Caki2 (cell line): ENCODE data around the gene U2SURP. TPM values are rescaled to one million over a fixed set of nuclear protein-coding genes. Genes with fewer than 3 reads are reported as not detected.
A peak's percentile ranks its signal among the peaks of the same experiment; 100 is the strongest.
"Not testable (repeated sequence)": the region's sequence is repeated elsewhere in the genome, so short reads cannot be mapped to it uniquely, and the experiment has no call there.

Source experiments
- DNase-seq: peaks from one replicate; pipeline ENCODE4 v3.0.0-alpha.2; 2015; ENCODE audit warnings: low read depth
- in situ Hi-C: cut with HindIII; loops from 2 replicates; pipeline ENCODE4 v1.10.0; 2016; ENCODE audit warnings: low sequenced_read_pairs, low pct_unique_long_range_greater_than_20kb, mixed read lengths
- total RNA-seq: library from RNA; depleted of rRNA; stranded (reverse); fragments of >200 nt; shearing (Covaris generic); gene quantifications from 2 replicates; pipeline ENCODE4 v1.2.3, GENCODE V29; 2014; ENCODE audit warnings: low replicate concordance

U2SURP gene
- total RNA-seq, 1 experiment from 2014 or later = 36.3 TPM

DNA sequence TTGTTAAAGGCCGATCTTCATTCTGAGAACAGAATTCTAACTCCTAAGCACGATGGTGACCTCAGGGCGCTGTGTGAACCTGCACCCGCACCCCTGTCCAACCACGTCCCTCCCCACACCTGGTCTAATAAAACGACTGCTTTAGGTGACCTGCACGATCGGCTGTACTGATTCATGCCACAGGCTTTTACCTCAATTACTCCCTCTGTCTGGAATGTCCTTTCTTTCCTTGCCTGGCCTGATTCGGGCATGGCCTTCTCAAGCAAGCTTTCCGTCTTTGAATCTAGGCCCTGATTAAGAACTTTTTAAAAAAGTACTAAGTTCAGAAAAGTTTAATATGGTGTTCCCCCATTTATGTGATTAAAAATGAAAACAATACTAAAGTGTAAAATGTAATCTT is 842 bp upstream of the U2SURP start:
- in situ Hi-C loops = loop anchor here (25.0 kb wide), 1 partner anchor 163 kb away; no protein-coding TSS in a partner anchor
- peak; percentile 43 for DNase-seq

DNA sequence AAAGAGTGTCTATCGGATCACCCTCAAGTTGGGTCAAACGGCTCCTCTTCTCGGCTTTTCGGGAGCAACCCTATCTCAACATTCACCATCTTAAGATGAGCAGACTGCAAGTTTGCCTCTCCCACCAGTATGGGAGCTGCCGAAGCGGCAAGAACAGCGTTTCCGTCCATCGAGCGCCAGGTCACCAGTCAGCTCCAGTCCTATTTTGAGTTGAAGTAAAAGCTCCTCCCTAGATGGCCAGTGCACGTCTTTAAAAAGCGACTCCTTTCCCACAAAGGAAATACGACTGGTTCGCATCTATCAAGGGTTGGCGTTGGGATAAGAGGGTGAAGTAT is 369 bp upstream of the U2SURP start:
- no peak for DNase-seq
- in situ Hi-C loops = loop anchor here (25.0 kb wide), 1 partner anchor 164 kb away; no protein-coding TSS in a partner anchor

DNA sequence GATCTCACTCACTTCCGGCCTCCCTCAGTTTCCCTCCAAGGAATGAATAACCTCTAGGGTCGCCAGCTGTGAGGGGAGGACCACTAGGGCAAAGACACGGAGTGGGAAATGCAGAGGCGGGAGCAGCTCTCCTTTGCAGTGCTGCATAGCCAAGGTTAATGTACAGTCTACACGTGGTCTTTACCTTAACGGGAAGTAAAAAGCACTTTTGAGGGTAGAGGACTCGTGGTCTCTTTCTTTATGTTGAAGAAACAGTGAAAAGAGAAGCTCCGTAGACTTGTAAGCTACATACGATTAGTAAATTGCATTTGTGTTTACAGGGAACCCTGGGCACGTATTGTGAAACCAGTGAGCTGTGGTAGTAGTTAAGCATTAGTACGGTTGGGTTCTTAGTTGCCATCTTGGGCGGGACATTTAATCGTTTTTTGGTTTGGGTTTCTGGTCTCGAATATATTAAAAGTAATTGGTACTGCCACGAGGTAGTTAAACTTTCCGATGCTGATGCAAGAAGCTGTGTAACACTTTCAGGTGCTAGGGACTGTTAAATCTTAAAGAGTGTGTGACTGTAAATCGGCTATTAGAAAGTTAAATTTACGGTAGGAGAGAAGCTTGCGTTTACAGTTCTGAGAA is 828 bp downstream of the U2SURP start:
- DNase-seq = peak; percentile 55
- in situ Hi-C loops = loop anchor here (25.0 kb wide), 1 partner anchor 165 kb away; no protein-coding TSS in a partner anchor

DNA sequence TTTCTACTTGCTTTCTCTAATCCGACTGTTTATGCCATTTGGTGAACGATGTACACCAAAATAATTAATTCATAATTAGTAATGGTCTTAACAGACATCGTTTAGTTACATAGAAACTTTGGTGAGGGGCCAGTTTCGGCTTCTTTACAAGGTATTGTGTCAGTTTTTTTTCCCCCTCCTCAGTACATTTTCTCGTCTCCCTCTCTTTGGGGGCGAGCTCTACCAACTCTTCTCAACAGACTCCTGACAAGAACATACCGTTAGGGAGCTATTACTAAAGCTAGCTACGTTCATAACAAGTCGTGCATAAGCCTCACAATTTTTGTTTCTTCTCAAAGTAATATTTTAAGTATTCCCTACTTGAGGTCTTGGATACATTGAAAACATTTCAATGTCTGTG is 1.4 kb downstream of the U2SURP start:
- in situ Hi-C loops = loop anchor here (25.0 kb wide), 1 partner anchor 165 kb away; no protein-coding TSS in a partner anchor
- no peak for DNase-seq

DNA sequence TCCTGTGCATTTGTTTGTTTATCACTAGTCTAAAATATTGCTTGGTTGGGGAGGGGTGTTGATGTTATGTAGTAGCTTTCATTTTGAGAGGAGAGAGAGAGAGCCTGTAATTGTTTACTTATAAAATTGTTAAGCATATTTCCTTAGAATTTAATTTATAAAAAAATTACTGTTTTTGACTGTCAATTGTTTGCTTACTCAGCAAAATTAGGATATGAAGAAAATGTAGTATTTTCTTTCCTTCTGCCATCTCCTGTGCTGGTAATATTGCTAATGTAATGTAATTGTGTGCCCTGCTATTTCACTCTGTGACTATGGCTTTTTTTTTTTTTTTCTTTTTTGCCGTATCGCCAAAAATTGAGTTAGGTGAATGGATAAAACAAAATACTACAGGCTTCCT is 3.5 kb downstream of the U2SURP start:
- DNase-seq = no peak
- in situ Hi-C loops = loop anchor here (25.0 kb wide), 1 partner anchor 168 kb away; no protein-coding TSS in a partner anchor

DNA sequence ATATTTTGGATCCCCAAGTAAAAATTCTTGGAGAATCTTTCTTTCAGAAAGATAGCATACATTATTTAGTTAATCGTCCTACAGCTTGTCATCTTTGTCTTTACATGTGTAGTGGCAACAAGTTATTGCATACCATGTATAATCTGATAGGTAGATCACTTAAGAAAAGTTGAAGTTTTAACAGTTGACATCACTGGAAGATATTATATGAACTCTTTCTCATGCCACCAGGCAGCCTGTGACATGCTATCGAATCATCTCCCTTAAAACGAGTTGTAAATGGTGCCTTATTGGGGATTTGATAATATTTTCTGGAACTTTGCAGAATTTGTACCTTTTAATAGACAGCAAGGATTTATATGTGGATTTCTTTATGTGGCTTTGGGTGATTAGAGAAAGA is 8.7 kb downstream of the U2SURP start:
- no peak for DNase-seq
- in situ Hi-C loops = loop anchor here (25.0 kb wide), 1 partner anchor 173 kb away; no protein-coding TSS in a partner anchor

DNA sequence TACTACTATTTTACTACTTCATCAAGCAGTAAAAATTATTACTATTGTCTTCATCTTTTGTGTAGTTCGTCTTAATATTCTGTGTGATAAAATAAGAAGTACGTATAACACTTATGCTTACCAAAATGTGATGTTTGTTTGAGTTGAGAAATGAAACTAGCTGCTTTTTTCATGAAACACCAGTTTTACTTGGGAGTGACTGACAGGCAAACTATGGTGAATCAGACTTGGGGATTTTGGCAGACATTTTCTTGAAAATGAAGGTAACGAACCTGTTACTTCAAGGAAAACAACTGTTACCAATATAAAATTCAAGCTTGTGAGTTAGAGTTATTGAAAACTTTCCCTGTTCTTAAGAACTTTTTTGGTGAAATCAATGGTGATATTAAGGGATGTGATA is 10.3 kb downstream of the U2SURP start:
- in situ Hi-C loops = loop anchor here (25.0 kb wide), 1 partner anchor 174 kb away; no protein-coding TSS in a partner anchor
- DNase-seq = no peak

DNA sequence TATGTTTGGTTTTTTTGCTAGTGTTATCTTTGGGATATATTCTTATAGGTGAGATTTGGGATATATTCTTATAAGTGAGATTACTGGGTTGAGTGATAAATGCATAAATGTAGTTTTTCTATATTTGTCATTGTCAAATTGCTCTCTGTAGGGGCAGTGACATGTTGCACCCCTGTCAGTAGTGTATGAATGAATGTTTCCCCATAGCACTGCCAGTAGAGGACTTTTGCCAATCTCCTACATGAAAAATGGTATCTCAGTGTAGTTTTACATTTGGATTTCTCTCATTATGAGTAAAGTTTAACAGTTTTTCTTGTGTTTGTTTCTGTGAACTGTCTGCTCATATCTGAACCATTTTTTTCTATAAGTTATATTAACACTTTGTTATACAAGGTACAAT is 13.6 kb downstream of the U2SURP start:
- no peak for DNase-seq
- in situ Hi-C loops = loop anchor here (25.0 kb wide), 1 partner anchor 178 kb away; no protein-coding TSS in a partner anchor

DNA sequence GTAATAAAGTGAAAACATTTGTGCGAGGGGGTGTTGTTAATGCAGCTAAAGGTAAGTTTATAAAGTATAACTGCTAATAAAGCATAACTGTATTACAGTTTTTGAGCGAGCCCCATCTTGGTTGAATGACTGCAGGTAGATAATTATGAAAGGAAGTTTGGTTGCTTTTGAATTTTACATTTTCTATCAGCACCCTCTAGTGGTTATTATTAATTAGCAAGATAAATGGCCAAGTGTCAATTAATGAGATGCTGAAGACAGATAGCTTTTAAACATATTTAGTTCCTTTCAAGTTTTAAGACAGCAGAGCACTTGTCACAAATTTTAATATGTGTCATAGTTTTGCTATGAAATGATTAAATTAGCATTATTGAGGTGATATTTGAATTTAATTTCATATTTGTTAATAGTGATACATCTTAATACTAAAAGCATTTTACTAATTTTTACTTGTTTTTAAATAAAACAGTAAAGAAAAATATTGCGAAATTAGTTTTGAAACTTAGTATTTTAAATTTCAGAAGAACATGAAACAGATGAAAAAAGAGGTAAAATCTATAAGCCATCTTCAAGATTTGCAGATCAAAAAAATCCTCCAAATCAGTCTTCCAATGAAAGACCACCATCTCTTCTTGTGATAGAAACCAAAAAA is 15.1 kb downstream of the U2SURP start:
- no peak for DNase-seq
- in situ Hi-C loops = loop anchor here (25.0 kb wide), 1 partner anchor 179 kb away; no protein-coding TSS in a partner anchor

DNA sequence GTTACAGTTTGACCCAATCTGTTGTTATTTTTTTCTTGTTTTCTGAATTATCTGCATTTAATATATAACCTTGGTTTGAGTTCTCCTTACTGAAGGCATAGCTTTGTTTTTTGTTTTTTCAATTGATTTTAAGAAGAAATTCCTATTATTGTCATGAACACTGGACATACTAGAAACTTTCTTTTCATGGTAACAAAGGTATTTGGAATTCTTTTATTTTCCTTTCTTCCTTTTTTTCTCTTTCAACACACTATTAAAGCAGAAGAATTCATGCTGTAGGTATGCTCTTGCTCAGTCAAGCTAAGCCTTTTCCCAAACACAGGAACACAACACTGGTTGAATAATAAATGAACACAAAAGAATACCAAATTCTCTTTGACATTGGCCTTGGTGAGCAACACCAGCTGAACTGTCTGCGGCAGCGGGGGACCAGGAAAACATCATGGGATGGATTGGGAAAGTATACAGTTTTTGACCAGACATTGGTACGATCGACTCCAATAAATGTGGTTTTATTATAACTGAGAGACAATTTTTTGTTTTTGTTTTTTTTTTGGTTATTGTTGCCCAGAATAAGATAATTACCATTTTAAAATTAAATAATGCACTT is 23.1 kb downstream of the U2SURP start:
- no peak for DNase-seq
- in situ Hi-C loops = loop anchor here (25.0 kb wide), 1 partner anchor 187 kb away; no protein-coding TSS in a partner anchor

DNA sequence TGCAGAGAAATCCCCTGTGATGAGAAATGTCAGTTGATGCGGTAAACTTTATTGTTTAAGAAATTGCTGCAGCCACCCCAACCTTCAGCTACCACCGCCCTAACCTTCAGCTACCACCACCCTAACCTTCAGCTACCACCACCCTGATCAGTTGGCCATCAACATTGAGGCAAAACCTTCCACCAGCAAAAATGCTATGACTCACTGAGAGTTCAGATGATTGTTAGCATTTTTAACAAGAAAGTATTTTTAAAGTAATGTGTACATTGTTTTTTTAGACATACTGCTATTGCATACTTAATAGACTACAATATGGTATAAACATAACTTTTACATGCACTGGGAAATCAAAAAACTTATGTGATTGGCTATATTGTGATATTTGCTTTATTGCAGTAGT is 30.0 kb downstream of the U2SURP start:
- DNase-seq = no peak
- in situ Hi-C loops = no loop called here

DNA sequence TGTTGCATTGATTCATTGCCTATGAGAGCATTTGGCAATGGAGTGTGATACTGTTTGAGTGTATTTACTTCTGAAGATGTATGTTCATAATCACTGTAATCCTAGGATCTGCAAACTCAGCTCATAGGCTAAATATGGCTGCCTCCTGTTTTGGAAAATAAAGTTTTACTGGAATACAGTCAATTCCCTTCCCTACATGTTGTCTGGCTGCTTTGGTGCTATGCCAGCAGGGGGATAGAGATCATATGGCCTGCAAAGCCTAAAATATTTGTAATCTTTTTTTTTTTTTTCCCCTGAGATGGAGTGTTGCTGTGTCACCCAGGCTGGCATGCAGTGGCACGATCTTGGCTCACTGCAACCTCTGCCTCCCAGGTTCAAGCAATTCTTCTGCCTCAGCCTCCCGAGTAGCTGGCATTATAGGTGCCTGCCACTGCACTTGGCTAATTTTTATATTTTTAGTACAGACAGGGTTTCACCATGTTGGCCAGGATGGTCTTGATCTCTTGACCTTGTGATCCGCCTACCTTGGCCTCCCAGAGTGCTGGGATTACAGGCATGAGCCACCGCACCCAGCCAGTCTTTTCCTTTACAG is 30.5 kb downstream of the U2SURP start:
- in situ Hi-C loops, DNase-seq: not testable (repeated sequence)

DNA sequence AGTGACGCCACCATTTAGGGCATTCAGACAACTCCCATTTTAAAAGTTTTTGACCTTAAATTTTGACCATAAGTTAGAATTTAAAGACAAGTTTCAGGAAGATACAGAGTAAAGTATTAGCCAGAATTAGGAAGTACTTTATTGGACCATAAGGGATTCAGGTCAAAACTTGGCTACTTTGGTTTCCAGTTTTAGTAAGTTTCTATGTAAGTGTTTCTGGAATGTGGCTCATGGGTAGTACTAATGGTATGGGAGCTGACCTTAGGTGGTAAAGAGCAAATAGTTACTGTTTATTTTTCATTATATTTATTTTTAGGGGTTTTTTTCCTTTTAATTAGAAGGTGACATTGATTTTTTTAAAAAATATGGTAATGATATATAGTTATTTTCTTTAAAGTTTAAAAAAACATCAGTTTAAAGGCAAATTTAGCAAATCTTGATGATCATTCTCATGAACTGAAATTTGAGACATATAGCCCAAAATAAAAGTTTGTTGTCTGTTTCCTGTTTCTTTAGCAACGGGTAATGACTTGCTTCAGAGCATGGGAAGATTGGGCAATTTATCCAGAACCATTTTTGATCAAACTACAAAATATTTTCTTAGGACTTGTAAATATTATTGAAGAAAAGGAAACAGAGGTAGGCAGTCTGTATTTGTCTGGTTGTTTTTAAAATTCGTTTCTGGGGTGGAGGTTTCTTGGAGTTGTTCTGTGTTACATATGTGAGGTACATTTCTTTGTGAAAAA is 34.3 kb downstream of the U2SURP start:
- no peak for DNase-seq
- in situ Hi-C loops = no loop called here

DNA sequence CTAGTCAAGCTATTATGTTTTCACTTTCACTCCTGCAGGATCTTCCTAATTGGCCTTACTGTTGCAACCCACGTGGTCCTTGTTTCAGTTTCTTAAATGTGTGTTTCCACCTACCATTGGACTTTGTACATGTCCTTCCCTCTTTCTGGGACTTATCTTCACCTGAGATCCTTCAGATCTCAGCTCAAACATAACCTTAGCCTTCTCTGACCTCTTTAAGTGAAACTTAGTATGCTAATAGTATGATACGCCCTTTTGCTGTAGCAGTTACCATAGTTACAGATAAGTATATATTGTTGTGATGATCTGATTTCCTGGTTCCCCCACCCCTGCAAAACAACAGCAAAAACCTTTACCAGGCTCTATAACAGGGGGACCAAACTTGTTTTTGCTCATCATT is 35.2 kb downstream of the U2SURP start:
- DNase-seq = peak; percentile 1
- in situ Hi-C loops = no loop called here

DNA sequence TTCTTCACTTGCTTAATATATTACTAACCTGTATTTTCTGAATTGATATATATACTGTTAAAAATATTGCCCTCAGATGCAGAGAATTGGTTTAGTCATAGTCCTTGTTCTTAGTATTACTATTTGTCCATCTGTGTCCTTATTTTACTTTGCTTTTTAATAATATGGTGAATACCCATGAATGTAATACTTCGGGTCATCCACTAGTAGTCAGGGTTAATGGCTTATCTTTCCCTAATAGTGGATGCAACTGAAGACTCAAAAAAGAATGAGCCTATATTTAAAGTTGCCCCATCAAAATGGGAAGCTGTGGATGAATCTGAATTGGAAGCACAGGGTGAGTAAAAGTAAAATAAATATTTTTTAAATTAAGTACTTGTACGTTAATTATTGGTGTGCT is 36.5 kb downstream of the U2SURP start:
- in situ Hi-C loops = no loop called here
- no peak for DNase-seq

DNA sequence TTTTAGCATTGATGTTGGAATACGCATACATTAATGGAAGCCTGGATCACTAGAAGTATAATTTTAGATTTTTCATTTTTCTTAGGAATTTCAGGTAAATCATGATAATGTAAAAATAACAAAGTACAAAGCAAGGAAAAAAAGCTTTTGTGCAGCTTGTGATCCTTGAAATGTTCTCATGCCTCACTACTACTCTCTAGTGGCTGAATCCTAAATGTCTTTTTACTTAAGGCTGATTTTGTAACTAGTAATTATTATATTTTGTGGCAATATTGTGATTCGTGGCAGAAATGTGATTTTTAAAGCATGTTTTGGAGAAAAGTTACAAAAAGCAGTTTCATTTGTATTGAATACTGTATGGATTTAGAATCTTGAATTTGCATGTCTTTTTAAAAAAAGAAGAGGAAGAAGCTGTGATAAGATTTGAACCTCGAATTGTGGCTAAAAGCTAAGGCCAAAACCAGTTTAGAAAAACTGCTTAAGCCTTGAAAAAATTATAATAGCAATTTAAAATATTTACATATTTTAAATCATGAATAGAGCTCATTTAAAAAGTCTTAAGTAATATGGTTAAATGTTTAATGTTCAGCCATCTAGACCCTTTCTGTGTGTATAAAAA is 39.0 kb downstream of the U2SURP start:
- in situ Hi-C loops = no loop called here

DNA sequence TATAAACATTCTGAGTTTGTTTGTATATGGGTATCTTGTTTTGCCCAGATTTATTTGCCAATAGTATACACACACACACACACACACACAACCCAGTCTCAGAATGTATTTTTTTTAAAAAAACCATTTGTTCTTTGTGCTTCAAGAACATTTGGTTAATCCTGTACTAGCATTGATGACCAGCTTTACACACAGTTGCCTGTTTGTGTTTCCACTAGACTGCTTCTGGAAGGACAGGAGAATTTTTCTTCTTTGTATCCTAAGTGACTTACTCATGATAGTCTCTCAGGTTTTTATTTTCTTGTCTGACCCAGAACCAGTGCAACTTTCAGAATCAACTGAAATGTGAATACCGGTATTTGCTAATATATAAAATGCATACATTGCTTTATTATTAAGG is 40.5 kb downstream of the U2SURP start:
- in situ Hi-C loops = no loop called here
- DNase-seq = peak; percentile 6

More for the DNA sequence above, 39.0 kb downstream of the U2SURP start:
- peak; percentile 9 for DNase-seq

DNA sequence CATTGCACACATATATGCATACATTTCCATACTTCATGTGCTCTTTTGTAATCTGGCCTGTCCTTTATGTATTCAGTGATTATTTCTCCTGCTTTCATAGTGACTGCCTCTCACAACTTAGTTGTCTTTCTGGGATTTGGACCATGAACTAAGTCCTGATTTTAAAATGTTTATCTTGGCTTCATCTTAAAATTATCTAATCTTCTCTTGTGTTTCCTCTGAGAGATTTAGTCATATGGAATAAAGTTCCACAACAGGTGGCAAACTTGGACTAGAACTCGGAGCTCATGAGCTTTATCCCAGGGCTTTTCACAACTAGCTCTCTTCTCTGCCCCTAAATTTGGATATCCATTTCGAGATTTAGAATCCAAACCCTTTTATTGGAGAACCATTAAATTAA is 44.3 kb downstream of the U2SURP start:
- in situ Hi-C loops = no loop called here

More for the DNA sequence above, 44.3 kb downstream of the U2SURP start:
- no peak for DNase-seq
